ENCODE measurements around the gene MCRIP1.

The MCRIP1 gene

GRCh38 chr17:81833160-81833920 is at the start of gene MCRIP1:
Gene MCRIP1 (minus strand): TSS chr17:81833291. CDS start chr17:81824506, 8,785 bp downstream.
- peaks cover 30% of the 10 kb centered on the region for H3K36me3 Mint-ChIP-seq (ENCODE audit: low read depth)
- peak within 1 kb of the TSS; percentile 96 for H3K27ac Mint-ChIP-seq
- no peaks in the 10 kb centered on the region for H3K27me3 Mint-ChIP-seq
- H3K4me3 Mint-ChIP-seq = peak within 1 kb of the TSS; percentile 92
- no peaks in the 10 kb centered on the region for H3K9me3 Mint-ChIP-seq
- DNase-seq = peak; percentile 98
- H3K4me1 Mint-ChIP-seq (ENCODE audit: low read depth) = peaks cover 33% of the 10 kb centered on the region

- H3K27me3 Mint-ChIP-seq = no peaks in the 10 kb centered on the region
- H3K27ac Mint-ChIP-seq = peak overlapping the region; percentile 2
- H3K4me1 Mint-ChIP-seq (ENCODE audit: low read depth) = peaks cover 10% of the 10 kb centered on the region
- H3K36me3 Mint-ChIP-seq (ENCODE audit: low read depth) = peaks cover 69% of the 10 kb centered on the region
- H3K9me3 Mint-ChIP-seq = no peaks in the 10 kb centered on the region
- no peak overlapping the region for H3K4me3 Mint-ChIP-seq
- DNase-seq = no peak
Observed at GRCh38 chr17:81879121-81879520, 46.0 kb upstream of the MCRIP1 start.

- DNase-seq = no peak
- Mint-ChIP-seq H3K4me3 (no peak overlapping the region), H3K4me1 (ENCODE audit: low read depth) (peaks cover 18% of the 10 kb centered on the region), H3K9me3 (no peaks in the 10 kb centered on the region), H3K27ac (no peak overlapping the region), H3K36me3 (ENCODE audit: low read depth) (peaks cover 67% of the 10 kb centered on the region), H3K27me3 (no peaks in the 10 kb centered on the region)
Observed at GRCh38 chr17:81878294-81878693, 45.2 kb upstream of the MCRIP1 start.

GRCh38 chr17:81877569-81877968 is 44.5 kb upstream of the MCRIP1 start:
- Mint-ChIP-seq H3K27me3 (no peaks in the 10 kb centered on the region), H3K9me3 (no peaks in the 10 kb centered on the region), H3K4me1 (ENCODE audit: low read depth) (peaks cover 25% of the 10 kb centered on the region), H3K36me3 (ENCODE audit: low read depth) (peaks cover 68% of the 10 kb centered on the region), H3K4me3 (no peak overlapping the region), H3K27ac (peak overlapping the region; percentile 50)
- no peak for DNase-seq

- no peaks in the 10 kb centered on the region for H3K27me3 Mint-ChIP-seq
- no peaks in the 10 kb centered on the region for H3K9me3 Mint-ChIP-seq
- peaks cover 50% of the 10 kb centered on the region for H3K4me1 Mint-ChIP-seq (ENCODE audit: low read depth)
- H3K36me3 Mint-ChIP-seq (ENCODE audit: low read depth) = peaks cover 58% of the 10 kb centered on the region
- peak overlapping the region; percentile 87 for H3K4me3 Mint-ChIP-seq
- DNase-seq = peak; percentile 96
- peak overlapping the region; percentile 97 for H3K27ac Mint-ChIP-seq
Observed at GRCh38 chr17:81871387-81872230, 38.5 kb upstream of the MCRIP1 start.

- peaks cover 64% of the 10 kb centered on the region for H3K36me3 Mint-ChIP-seq (ENCODE audit: low read depth)
- peak within 1 kb of the TSS; percentile 93 for H3K4me3 Mint-ChIP-seq
- H3K27me3 Mint-ChIP-seq = no peaks in the 10 kb centered on the region
- DNase-seq = no peak
- no peaks in the 10 kb centered on the region for H3K9me3 Mint-ChIP-seq
- H3K27ac Mint-ChIP-seq = peak within 1 kb of the TSS; percentile 97
- H3K4me1 Mint-ChIP-seq (ENCODE audit: low read depth) = peaks cover 55% of the 10 kb centered on the region
Observed at GRCh38 chr17:81870981-81871386, 37.9 kb upstream of the MCRIP1 start, which contains the start of gene ARHGDIA. Gene ARHGDIA (minus strand): TSS chr17:81871337. CDS start chr17:81869930, 1,407 bp downstream.

- DNase-seq = peak; percentile 73
- Mint-ChIP-seq H3K4me1 (ENCODE audit: low read depth) (peaks cover 59% of the 10 kb centered on the region), H3K4me3 (peak overlapping the region; percentile 93), H3K27ac (peak overlapping the region; percentile 94), H3K36me3 (ENCODE audit: low read depth) (peaks cover 70% of the 10 kb centered on the region), H3K9me3 (no peaks in the 10 kb centered on the region), H3K27me3 (no peaks in the 10 kb centered on the region)
Observed at GRCh38 chr17:81870131-81870980, 37.3 kb upstream of the MCRIP1 start.

GRCh38 chr17:81869221-81870130 is 36.4 kb upstream of the MCRIP1 start:
- peaks cover 57% of the 10 kb centered on the region for H3K4me1 Mint-ChIP-seq (ENCODE audit: low read depth)

GRCh38 chr17:81868674-81869220 is 35.7 kb upstream of the MCRIP1 start:
- H3K4me1 Mint-ChIP-seq (ENCODE audit: low read depth) = peaks cover 51% of the 10 kb centered on the region
- peak overlapping the region; percentile 94 for H3K27ac Mint-ChIP-seq
- H3K27me3 Mint-ChIP-seq = no peaks in the 10 kb centered on the region
- no peaks in the 10 kb centered on the region for H3K9me3 Mint-ChIP-seq
- H3K36me3 Mint-ChIP-seq (ENCODE audit: low read depth) = peaks cover 84% of the 10 kb centered on the region
- peak overlapping the region; percentile 93 for H3K4me3 Mint-ChIP-seq
- no peak for DNase-seq

More at GRCh38 chr17:81869221-81870130, 36.4 kb upstream of the MCRIP1 start:
- peak; percentile 76 for DNase-seq
- peak overlapping the region; percentile 94 for H3K27ac Mint-ChIP-seq
- peak overlapping the region; percentile 93 for H3K4me3 Mint-ChIP-seq
- no peaks in the 10 kb centered on the region for H3K27me3 Mint-ChIP-seq
- no peaks in the 10 kb centered on the region for H3K9me3 Mint-ChIP-seq
- H3K36me3 Mint-ChIP-seq (ENCODE audit: low read depth) = peaks cover 79% of the 10 kb centered on the region

GRCh38 chr17:81867991-81868673 is 35.0 kb upstream of the MCRIP1 start:
- H3K36me3 Mint-ChIP-seq (ENCODE audit: low read depth) = peaks cover 85% of the 10 kb centered on the region
- DNase-seq = no peak
- peaks cover 52% of the 10 kb centered on the region for H3K4me1 Mint-ChIP-seq (ENCODE audit: low read depth)
- peak overlapping the region; percentile 86 for H3K27ac Mint-ChIP-seq
- no peaks in the 10 kb centered on the region for H3K27me3 Mint-ChIP-seq
- H3K4me3 Mint-ChIP-seq = peak overlapping the region; percentile 43
- no peaks in the 10 kb centered on the region for H3K9me3 Mint-ChIP-seq

GRCh38 chr17:81867170-81867990 is 34.3 kb upstream of the MCRIP1 start:
- Mint-ChIP-seq H3K36me3 (ENCODE audit: low read depth) (peaks cover 86% of the 10 kb centered on the region), H3K27ac (peak overlapping the region; percentile 86), H3K9me3 (no peaks in the 10 kb centered on the region), H3K4me1 (ENCODE audit: low read depth) (peaks cover 53% of the 10 kb centered on the region), H3K4me3 (peak overlapping the region; percentile 49), H3K27me3 (no peaks in the 10 kb centered on the region)
- peak; percentile 63 for DNase-seq
